HG03108 (cell line): ENCODE results near the gene MTA1.

Experiments
- ATAC-seq: cut with Tn5 transposase; IDR thresholded peaks from one replicate; pipeline ENCODE4 v1.9.1; 2021; ENCODE audit warnings: moderate library complexity; ENCODE audit not compliant: unreplicated experiment

The MTA1 gene

GRCh38 chr14:105386581-105387529, 32.8 kb upstream of the MTA1 start:
- no peak for ATAC-seq

- ATAC-seq = no peak
Measured at GRCh38 chr14:105387530-105387922, 32.1 kb upstream of the MTA1 start.

GRCh38 chr14:105388110-105388951, 31.3 kb upstream of the MTA1 start:
- no peak for ATAC-seq

- no peak for ATAC-seq
Measured at GRCh38 chr14:105388976-105389375, 30.7 kb upstream of the MTA1 start.

GRCh38 chr14:105389534-105389933, 30.1 kb upstream of the MTA1 start:
- no peak for ATAC-seq

- no peak for ATAC-seq
Measured at GRCh38 chr14:105389976-105390848, 29.4 kb upstream of the MTA1 start.

- no peak for ATAC-seq
Measured at GRCh38 chr14:105390849-105391500, 28.7 kb upstream of the MTA1 start.

- ATAC-seq = no peak
Measured at GRCh38 chr14:105391541-105391940, 28.1 kb upstream of the MTA1 start.

GRCh38 chr14:105392131-105393090, 27.2 kb upstream of the MTA1 start:
- ATAC-seq = no peak

GRCh38 chr14:105393151-105393550, 26.5 kb upstream of the MTA1 start:
- no peak for ATAC-seq

- ATAC-seq = no peak
Measured at GRCh38 chr14:105394714-105395537, 24.7 kb upstream of the MTA1 start.

GRCh38 chr14:105395538-105395854, 24.1 kb upstream of the MTA1 start:
- ATAC-seq = no peak

- no peak for ATAC-seq
Measured at GRCh38 chr14:105397350-105397931, 22.2 kb upstream of the MTA1 start.

GRCh38 chr14:105398044-105398725, 21.4 kb upstream of the MTA1 start, which contains the start of gene TEX22:
Gene TEX22 (plus strand): TSS chr14:105398538. CDS start chr14:105399341, 803 bp downstream.
- peak; percentile 68 for ATAC-seq

- peak; percentile 23 for ATAC-seq
Measured at GRCh38 chr14:105398726-105399465, 20.7 kb upstream of the MTA1 start.

- ATAC-seq = no peak
Measured at GRCh38 chr14:105399466-105399775, 20.2 kb upstream of the MTA1 start.

- no peak for ATAC-seq
Measured at GRCh38 chr14:105400016-105400415, 19.6 kb upstream of the MTA1 start.
